ENCODE measurements around the gene ATP13A5.

DNA sequence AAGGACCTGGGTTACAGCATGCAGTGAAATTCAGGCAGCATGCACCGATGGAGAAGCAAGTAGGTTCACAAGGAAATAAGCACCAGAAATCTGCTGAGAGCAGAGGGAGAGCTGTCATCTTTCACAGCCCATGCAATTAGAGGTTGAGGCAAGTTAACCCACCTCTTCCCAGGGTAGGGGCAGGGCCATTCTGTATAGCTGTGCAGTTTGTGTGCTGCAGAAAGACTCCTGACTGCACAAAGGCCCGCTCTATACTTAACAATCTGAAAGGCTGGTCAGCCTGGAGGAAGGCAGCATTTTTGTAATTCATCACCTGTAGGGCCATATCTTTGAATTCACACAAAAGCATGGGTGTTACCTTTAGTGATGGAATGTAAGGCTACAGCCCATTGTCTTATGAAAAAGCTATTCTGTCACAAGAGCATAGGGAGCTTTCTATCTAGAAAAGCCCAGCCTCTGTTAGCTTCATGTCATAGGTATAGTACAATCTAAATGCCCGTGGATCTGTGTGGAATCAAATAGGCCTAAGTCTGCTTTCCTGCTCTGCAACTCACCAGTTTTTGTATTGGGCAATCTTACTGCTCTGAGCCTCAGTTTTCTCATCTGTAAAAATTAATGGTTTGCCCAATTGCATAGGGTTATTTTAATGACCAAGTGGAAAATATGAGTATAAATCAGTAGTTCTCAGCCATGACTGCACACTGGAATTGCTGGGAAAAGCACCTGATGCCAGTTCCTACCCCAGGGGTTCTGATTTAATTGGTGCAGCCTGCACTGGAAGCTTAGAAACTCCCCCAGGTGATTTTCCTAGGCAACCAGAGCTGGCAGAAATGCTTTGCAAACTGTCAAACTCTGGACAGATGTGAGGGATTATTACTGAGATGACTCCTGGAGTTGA, 65.2 kb downstream of the ATP13A5 start:
- TF ChIP-seq, protein P1, sequence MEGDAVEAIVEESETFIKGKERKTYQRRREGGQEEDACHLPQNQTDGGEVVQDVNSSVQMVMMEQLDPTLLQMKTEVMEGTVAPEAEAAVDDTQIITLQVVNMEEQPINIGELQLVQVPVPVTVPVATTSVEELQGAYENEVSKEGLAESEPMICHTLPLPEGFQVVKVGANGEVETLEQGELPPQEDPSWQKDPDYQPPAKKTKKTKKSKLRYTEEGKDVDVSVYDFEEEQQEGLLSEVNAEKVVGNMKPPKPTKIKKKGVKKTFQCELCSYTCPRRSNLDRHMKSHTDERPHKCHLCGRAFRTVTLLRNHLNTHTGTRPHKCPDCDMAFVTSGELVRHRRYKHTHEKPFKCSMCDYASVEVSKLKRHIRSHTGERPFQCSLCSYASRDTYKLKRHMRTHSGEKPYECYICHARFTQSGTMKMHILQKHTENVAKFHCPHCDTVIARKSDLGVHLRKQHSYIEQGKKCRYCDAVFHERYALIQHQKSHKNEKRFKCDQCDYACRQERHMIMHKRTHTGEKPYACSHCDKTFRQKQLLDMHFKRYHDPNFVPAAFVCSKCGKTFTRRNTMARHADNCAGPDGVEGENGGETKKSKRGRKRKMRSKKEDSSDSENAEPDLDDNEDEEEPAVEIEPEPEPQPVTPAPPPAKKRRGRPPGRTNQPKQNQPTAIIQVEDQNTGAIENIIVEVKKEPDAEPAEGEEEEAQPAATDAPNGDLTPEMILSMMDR (IDR thresholded peaks at IDR 0.05), result no peak
- TF ChIP-seq POLR2A (IDR thresholded peaks at IDR 0.05), result no peak
- TF ChIP-seq POLR2AphosphoS5 (IDR thresholded peaks at IDR 0.05), result no peak
